Osteocyte (in vitro differentiated cells): Measurements from ENCODE around the gene LDHA. TPM values are rescaled to one million over a fixed set of nuclear protein-coding genes. Genes with fewer than 3 reads are reported as not detected.

ENCODE experiments used
- DNase-seq: peaks from one replicate; pipeline ENCODE4 v3.0.0; 2021; ENCODE audit warnings: mixed read lengths; ENCODE audit not compliant: unreplicated experiment; ENCODE audit errors: extremely low spot score
- H3K27ac Mint-ChIP-seq: one replicate; pipeline ENCODE4 v1.8.0; 2021; ENCODE audit warnings: mild to moderate bottlenecking, mixed read lengths; ENCODE audit not compliant: unreplicated experiment
- H3K27me3 Mint-ChIP-seq: one replicate; pipeline ENCODE4 v1.8.0; 2021; ENCODE audit warnings: mixed read lengths; ENCODE audit not compliant: unreplicated experiment
- H3K36me3 Mint-ChIP-seq: one replicate; pipeline ENCODE4 v1.8.0; 2021; ENCODE audit warnings: mixed read lengths; ENCODE audit not compliant: unreplicated experiment
- H3K4me1 Mint-ChIP-seq: one replicate; pipeline ENCODE4 v1.8.0; 2021; ENCODE audit warnings: mixed read lengths; ENCODE audit not compliant: unreplicated experiment
- H3K4me3 Mint-ChIP-seq: one replicate; pipeline ENCODE4 v1.8.0; 2021; ENCODE audit warnings: mild to moderate bottlenecking, moderate library complexity, mixed read lengths; ENCODE audit not compliant: unreplicated experiment
- H3K9me3 Mint-ChIP-seq: one replicate; pipeline ENCODE4 v1.8.0; 2021; ENCODE audit warnings: mixed read lengths; ENCODE audit not compliant: unreplicated experiment
- CTCF ChIP-seq: fragments of 200-600 bp; sonication (generic); IDR thresholded peaks from 2 replicates; pipeline ENCODE4 v1.5.0; 2021; ENCODE audit warnings: antibody characterized with exemption, mild to moderate bottlenecking, moderate library complexity
- long read RNA-seq: library from polyadenylated mRNA; unstranded; transcript quantifications from one replicate; pipeline ENCODE4 v2.0.0, GENCODE V29; 2021
- total RNA-seq: library from RNA; stranded (reverse); gene quantifications from 2 replicates; pipeline ENCODE4 v1.2.1, GENCODE V29; 2021

Gene LDHA
- total RNA-seq, result 485 and 491 TPM in 2 replicates
- long read RNA-seq, transcript LDHA-220 (7 exons, 1,288 nt), result minor isoform, 44 of 8,294 reads
- long read RNA-seq, transcript LDHA-218 (8 exons, 2,305 nt), result minor isoform, 221 of 8,294 reads
- long read RNA-seq, transcript LDHA-202 (5 exons, 2,169 nt), result minor isoform, 9 of 8,294 reads
- long read RNA-seq, transcript LDHA-205 (8 exons, 2,416 nt), result major isoform, 7,909 of 8,294 reads
- long read RNA-seq, partial matches to known transcripts, result 20 of 8,294 reads
- long read RNA-seq, other reads (novel, unspliced or antisense), result 79 of 8,294 reads

GRCh38 chr11:18394275-18394927 lies at the start of gene LDHA:
Gene LDHA, plus strand, starts transcription at chr11:18394563. Its CDS starts 2,280 bp downstream, at chr11:18396843.
- Mint-ChIP-seq H3K36me3 (peaks cover 11% of the 10 kb centered on the region), H3K27me3 (no peaks in the 10 kb centered on the region), H3K27ac (peak within 1 kb of the TSS; percentile 87), H3K4me3 (peak within 1 kb of the TSS; percentile 89), H3K9me3 (no peaks in the 10 kb centered on the region), H3K4me1 (peaks cover 67% of the 10 kb centered on the region)
- TF ChIP-seq CTCF, result no peak
- peak; percentile 95 for DNase-seq

- no peak for TF ChIP-seq CTCF
These were observed 46.8 kb upstream of the LDHA start for GRCh38 chr11:18347471-18348125.

GRCh38 chr11:18352581-18352980 lies 41.8 kb upstream of the LDHA start:
- Mint-ChIP-seq H3K27me3 (no peaks in the 10 kb centered on the region), H3K4me3 (no peak overlapping the region), H3K27ac (no peak overlapping the region), H3K36me3 (peaks cover 60% of the 10 kb centered on the region), H3K4me1 (peaks cover 38% of the 10 kb centered on the region), H3K9me3 (no peaks in the 10 kb centered on the region)
- TF ChIP-seq CTCF, result no peak
- DNase-seq, result no peak

More at GRCh38 chr11:18347471-18348125, 46.8 kb upstream of the LDHA start:
- Mint-ChIP-seq H3K4me1 (peaks cover 38% of the 10 kb centered on the region), H3K27me3 (no peaks in the 10 kb centered on the region), H3K27ac (peak overlapping the region; percentile 88), H3K9me3 (no peaks in the 10 kb centered on the region), H3K4me3 (peak overlapping the region; percentile 51), H3K36me3 (peaks cover 52% of the 10 kb centered on the region)
- DNase-seq, result no peak

GRCh38 chr11:18358646-18359045 lies 35.7 kb upstream of the LDHA start:
- no peak for TF ChIP-seq CTCF
- H3K27me3 Mint-ChIP-seq, result no peaks in the 10 kb centered on the region
- no peaks in the 10 kb centered on the region for H3K9me3 Mint-ChIP-seq
- peak overlapping the region; percentile 19 for H3K27ac Mint-ChIP-seq
- H3K4me3 Mint-ChIP-seq, result no peak overlapping the region
- H3K36me3 Mint-ChIP-seq, result peaks cover 51% of the 10 kb centered on the region
- DNase-seq, result no peak
- peaks cover 18% of the 10 kb centered on the region for H3K4me1 Mint-ChIP-seq

- Mint-ChIP-seq H3K4me1 (peaks cover 23% of the 10 kb centered on the region), H3K36me3 (peaks cover 53% of the 10 kb centered on the region), H3K27ac (no peak overlapping the region), H3K27me3 (no peaks in the 10 kb centered on the region), H3K9me3 (no peaks in the 10 kb centered on the region), H3K4me3 (no peak overlapping the region)
- TF ChIP-seq CTCF, result no peak
- DNase-seq, result no peak
These were observed 33.2 kb upstream of the LDHA start for GRCh38 chr11:18361154-18361553.
